Measurements from ENCODE around the gene ASPG. TPM values are rescaled to one million over a fixed set of nuclear protein-coding genes. Genes with fewer than 3 reads are reported as not detected.

ASPG gene
- total RNA-seq, 2 experiments from 2014 or later, result not detected

GRCh38 chr14:104081261-104081835 lies 4.2 kb upstream of the ASPG start:
- no peak for ATAC-seq
- no peak for DNase-seq
- Mint-ChIP-seq H3K36me3 (ENCODE audit: low read depth) (no peaks in the 10 kb centered on the region), H3K4me1 (ENCODE audit: low read depth) (peaks cover 10% of the 10 kb centered on the region), H3K27me3 (peaks cover 12% of the 10 kb centered on the region), H3K9me3 (no peaks in the 10 kb centered on the region), H3K27ac (no peak overlapping the region), H3K4me3 (no peak overlapping the region)
- TF ChIP-seq, protein P1, sequence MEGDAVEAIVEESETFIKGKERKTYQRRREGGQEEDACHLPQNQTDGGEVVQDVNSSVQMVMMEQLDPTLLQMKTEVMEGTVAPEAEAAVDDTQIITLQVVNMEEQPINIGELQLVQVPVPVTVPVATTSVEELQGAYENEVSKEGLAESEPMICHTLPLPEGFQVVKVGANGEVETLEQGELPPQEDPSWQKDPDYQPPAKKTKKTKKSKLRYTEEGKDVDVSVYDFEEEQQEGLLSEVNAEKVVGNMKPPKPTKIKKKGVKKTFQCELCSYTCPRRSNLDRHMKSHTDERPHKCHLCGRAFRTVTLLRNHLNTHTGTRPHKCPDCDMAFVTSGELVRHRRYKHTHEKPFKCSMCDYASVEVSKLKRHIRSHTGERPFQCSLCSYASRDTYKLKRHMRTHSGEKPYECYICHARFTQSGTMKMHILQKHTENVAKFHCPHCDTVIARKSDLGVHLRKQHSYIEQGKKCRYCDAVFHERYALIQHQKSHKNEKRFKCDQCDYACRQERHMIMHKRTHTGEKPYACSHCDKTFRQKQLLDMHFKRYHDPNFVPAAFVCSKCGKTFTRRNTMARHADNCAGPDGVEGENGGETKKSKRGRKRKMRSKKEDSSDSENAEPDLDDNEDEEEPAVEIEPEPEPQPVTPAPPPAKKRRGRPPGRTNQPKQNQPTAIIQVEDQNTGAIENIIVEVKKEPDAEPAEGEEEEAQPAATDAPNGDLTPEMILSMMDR (IDR thresholded peaks at IDR 0.05), result no peak
- POLR2A ChIA-PET, result no interaction called here
- intact Hi-C loops (cut with micrococcal nuclease), result no loop called here
- CTCF ChIA-PET, result no interaction called here

- TF ChIP-seq, protein P1 (IDR thresholded peaks at IDR 0.05), result no peak
- ATAC-seq (no peak), DNase-seq (no peak)
- no peaks in the 10 kb centered on the region for H3K9me3 Mint-ChIP-seq
- ChIA-PET POLR2A (no interaction called here), CTCF (no interaction called here)
- H3K36me3 Mint-ChIP-seq (ENCODE audit: low read depth), result no peaks in the 10 kb centered on the region
- H3K27me3 Mint-ChIP-seq, result peaks cover 11% of the 10 kb centered on the region
- H3K4me3 Mint-ChIP-seq, result no peak overlapping the region
- peaks cover 10% of the 10 kb centered on the region for H3K4me1 Mint-ChIP-seq (ENCODE audit: low read depth)
- intact Hi-C loops (cut with micrococcal nuclease), result no loop called here
- H3K27ac Mint-ChIP-seq, result no peak overlapping the region
Observed at GRCh38 chr14:104081951-104082464, 3.5 kb upstream of the ASPG start.

DNA sequence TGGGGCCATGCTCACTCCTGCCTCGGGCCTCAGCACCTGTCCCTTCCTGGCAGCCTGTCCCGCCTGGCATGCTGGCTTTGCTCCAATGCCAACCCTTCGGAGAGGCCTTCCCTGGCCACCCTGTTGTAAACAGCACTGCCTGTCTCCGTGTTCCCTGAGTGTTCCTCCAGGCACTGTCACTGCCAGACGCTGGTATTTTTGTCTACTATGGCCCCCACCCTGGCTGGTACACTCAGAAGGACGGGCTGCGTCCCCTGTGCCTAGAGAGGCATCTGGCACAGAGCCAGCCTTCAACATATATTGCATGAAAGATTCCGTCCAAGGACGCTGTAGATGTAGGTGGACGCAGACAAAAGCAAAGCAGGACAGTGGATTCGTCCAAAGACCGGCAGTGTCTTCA lies 2.7 kb upstream of the ASPG start:
- Mint-ChIP-seq H3K4me1 (ENCODE audit: low read depth) (peaks cover 9% of the 10 kb centered on the region), H3K27me3 (peaks cover 14% of the 10 kb centered on the region), H3K27ac (no peak overlapping the region), H3K4me3 (no peak overlapping the region), H3K9me3 (no peaks in the 10 kb centered on the region), H3K36me3 (ENCODE audit: low read depth) (no peaks in the 10 kb centered on the region)
- POLR2A ChIA-PET, result no interaction called here
- CTCF ChIA-PET, result no interaction called here
- ATAC-seq, result no peak
- intact Hi-C loops (cut with micrococcal nuclease), result no loop called here
- no peak for DNase-seq
- TF ChIP-seq, protein P1 (IDR thresholded peaks at IDR 0.05), result no peak

- Mint-ChIP-seq H3K4me3 (no peak overlapping the region), H3K27ac (no peak overlapping the region), H3K4me1 (ENCODE audit: low read depth) (peaks cover 3% of the 10 kb centered on the region), H3K36me3 (ENCODE audit: low read depth) (no peaks in the 10 kb centered on the region), H3K9me3 (no peaks in the 10 kb centered on the region), H3K27me3 (peaks cover 12% of the 10 kb centered on the region)
- POLR2A ChIA-PET, result no interaction called here
- no peak for DNase-seq
- TF ChIP-seq, protein P1 (IDR thresholded peaks at IDR 0.05), result no peak
- ATAC-seq, result no peak
- CTCF ChIA-PET, result interaction anchor here (0.8 to 1.2 kb wide), 2 partner anchors 9 to 559 kb away, joined by 3 to 4 read pairs; no protein-coding TSS in a partner anchor
- intact Hi-C loops (cut with micrococcal nuclease), result no loop called here
Observed at GRCh38 chr14:104084251-104085002, 1.1 kb upstream of the ASPG start.

GRCh38 chr14:104085889-104086201 lies 345 bp downstream of the ASPG start:
- ATAC-seq, result no peak
- POLR2A ChIA-PET, result no interaction called here

More at GRCh38 chr14:104085889-104086201, 345 bp downstream of the ASPG start:
- CTCF ChIA-PET, result interaction anchor here (1.2 kb wide), 1 partner anchor 8 kb away, joined by 3 read pairs; no protein-coding TSS in a partner anchor
- intact Hi-C loops (cut with micrococcal nuclease), result no loop called here
- Mint-ChIP-seq H3K4me1 (ENCODE audit: low read depth) (peaks cover 3% of the 10 kb centered on the region), H3K27ac (no peak overlapping the region), H3K36me3 (ENCODE audit: low read depth) (no peaks in the 10 kb centered on the region), H3K9me3 (no peaks in the 10 kb centered on the region), H3K4me3 (no peak overlapping the region), H3K27me3 (peaks cover 12% of the 10 kb centered on the region)
- TF ChIP-seq, protein P1 (IDR thresholded peaks at IDR 0.05), result no peak
- DNase-seq, result no peak
